COLO668 (cell line): Measurements from ENCODE around the gene GPR153.

ENCODE experiments used
- DNase-seq: peaks from one replicate; lab custom pipeline; 2025; ENCODE audit not compliant: unreplicated experiment; lab: John Stamatoyannopoulos, UW

GPR153 gene

DNA sequence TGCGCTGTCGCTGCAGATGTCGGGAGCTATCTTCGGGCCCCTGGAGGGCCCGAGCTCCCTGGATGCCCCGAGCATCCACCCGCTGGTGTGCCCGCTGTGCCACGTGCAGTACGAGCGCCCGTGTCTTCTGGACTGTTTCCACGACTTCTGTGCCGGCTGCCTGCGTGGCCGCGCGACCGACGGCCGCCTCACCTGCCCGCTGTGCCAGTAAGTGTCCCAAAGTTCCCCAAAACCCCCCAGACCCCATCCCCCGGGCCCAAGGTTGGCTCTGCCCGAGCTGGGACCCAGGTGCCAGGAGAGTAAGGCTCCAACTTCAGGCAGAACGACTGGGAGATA, 54.4 kb downstream of the GPR153 start:
- DNase-seq: no peak

DNA sequence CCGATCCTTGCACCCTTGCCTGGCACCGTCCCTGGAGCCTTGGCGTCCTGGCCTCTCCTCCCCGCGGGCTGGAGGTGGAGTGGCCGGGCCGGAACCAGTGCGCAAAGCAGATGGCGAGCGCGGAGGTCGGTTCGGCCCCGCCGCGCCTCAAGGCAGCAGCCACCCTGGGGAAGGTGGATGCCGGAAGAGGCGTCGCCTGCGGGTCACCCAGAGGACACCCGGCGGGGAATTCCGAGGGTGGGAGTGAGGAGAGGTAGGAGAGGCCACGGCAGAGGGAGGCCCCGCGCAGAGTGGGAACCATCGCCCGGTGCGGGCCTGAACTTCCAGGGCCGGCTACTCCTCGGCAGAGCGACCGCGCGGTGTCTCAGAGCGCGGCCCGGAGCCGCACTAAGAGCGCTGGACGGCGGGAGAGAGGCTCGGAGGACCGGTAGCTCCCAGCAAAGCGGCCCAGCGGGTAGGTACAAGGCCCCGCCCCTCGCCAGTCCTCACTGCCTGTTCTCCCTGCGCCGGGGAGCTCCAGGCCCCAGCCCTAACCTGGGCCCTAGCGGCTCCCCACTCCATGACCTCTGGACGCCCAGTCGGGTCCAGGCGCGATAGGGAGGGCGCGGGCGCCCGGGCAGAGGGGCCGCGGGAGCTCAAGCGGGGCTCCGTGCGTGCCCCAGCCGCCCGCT, 54.9 kb downstream of the GPR153 start, which contains the start of gene RNF207:
RNF207 (plus strand) TSS at position 271 of the 671 bp plus-strand sequence. CDS start 417 bp downstream, outside the sequence.
- DNase-seq: peak; percentile 93

DNA sequence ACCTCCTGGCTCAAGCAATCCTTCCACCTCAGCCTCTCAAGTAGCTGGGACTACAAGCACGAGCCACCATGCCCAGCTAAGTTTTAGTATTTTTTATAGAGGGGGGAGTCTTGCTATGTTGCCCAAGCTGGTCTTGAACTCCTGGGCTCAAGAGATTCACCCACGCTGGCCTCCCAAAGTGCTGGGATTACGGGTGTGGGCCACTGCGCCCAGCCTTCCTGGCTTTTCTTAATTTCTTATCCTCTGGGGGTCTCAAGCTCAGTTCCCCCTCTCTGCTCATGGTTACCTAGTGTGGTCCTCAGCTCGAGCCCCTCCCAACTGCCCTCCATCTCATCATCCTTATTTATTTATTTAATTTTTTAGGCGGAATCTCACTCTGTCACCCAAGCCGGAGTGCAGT, 58.6 kb downstream of the GPR153 start:
- no peak for DNase-seq

DNA sequence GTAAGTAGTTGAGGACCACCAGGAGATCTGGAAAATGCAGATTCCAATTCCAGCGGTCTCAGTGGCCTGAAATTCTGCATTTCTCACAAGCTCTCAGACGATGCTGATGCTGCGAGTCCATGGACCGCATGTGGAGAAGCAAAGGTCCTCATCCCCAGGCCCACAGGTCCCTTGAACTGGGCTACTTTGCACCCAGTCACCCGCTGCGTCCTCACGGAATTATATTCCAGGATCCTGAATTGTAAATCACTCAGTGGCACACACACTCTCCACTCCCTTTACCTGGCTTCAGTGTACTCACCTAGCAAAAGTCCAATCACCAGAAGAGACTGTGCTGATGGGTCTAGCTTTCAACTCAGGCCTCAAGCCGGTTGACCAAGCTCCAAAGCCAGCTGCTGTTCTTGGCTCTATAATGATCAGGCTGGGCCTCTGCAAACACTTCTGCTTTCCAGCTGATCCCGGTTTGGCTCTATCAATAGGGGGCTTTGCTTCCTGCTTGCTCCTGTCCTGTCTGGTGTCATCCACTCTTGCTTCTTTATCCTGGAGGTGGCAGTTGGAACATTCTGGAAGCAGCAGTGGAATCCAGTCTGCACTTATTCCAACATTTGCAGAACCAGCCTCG, 60.6 kb downstream of the GPR153 start:
- peak; percentile 80 for DNase-seq

DNA sequence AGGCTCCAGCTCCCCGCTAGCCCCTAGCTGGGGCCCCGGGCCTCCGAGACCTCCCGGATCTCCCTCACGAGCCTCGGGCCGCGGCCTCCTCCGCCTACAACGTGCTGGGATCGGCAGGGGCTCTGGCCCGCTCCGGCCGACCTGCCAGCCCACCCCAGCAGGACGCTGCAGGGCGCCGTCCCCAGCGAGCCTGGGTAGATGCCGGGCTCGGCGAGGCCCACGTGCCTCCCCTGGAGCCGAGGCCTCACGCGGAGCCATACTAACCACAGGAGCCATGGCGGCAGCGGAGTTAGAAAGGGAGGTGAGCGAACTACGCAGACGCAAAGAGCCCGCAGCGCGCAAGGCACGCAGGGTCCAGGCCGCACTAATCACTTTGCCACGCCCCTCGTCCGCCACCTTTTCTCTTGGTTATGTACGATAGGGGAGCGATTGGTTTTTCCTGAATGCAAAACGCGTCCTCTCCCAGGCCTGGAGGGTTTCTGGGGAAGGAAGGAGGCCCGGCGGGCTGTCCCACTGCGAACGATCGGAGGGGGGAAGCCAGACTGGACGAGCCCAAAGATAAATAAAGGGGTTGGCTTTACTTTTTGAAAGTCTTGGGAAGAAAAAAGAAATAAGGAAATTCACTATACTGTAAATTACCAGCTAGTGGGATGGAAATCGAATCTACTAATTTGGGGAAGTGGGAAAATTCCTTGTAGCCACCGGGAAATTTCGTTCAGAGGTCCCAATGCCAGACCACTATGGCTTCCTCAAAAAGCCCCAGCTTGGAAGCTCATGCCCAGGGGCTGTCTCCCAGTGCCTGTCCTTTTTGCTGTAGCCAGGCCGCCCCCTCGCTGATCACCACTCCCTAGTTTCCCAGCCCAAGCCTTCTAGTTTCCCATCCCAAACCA, 61.4 kb downstream of the GPR153 start, which contains the start of gene RPL22:
RPL22 (minus strand) TSS at position 298 of the 890 bp plus-strand sequence; CDS start at position 276, 22 bp downstream.
- peak; percentile 100 for DNase-seq

DNA sequence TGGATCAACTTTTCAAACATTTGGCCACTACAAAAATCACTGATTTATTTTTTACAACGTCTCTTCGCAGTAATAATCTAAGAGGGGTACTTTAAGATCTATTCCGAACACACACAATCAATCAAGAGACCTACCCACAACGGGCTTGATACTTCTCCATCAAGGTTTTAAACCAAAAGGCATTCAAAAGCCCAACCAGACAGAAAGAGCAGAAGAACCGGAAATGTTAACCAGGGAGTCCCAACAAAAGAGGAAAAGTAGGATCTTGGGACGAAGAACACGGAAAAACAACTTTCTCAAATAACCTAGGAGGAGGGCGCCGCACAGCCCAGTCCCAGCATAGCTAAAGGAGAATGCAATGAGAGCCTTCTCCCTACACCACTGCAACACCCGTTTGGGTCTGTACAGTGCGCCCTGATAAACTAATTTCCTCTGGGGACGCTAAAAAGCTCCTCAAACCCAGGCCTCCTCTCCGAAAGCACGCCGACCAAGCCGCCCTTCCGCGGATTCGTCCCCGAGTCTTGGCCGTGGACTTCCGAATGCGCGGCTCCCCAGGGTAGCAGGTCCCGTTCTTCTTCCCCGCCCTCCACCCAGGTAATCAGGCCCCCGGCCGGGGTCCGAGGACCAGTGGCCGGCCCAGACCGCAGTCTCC, 62.1 kb downstream of the GPR153 start:
- peak; percentile 64 for DNase-seq

DNA sequence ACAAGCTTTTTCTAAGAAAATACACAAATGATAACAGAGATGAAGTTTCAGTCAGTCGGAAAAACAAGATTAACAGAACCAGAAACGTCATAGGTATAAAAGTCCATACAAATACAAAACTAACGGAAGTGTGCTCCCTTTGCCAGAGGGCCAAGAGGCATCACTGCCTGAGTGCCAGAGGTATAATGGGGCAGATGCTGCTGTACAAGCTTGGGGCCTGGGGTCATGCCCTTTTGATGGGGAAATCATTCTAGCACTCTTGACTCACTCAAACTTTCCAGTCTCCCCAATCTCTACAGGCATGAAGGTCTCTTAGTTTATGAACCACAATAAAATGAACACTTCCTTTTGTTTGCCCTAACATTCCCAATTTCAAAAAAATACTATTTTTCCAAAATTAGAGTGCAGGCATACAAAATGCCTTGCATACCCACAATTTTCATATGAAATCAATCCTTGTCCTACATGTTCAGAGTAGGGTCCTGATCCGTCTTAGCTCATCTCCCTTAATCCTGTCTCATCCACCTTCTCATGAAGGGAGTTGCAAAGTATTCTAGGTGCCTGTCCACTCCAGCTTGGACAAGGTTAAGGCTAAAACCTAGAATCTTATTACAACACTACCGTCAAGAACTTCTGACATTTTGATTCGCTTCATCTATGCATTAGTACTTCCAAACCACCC, 63.0 kb downstream of the GPR153 start:
- DNase-seq: no peak
